HepG2 (cell line): Measurements from ENCODE around the gene DRAP1. TPM values are rescaled to one million over a fixed set of nuclear protein-coding genes. Genes with fewer than 3 reads are reported as not detected.

Experiments used
- BCL3 ChIP-seq: sonication (generic); formaldehyde crosslinking; IDR thresholded peaks from 2 replicates; pipeline ENCODE4 v1.5.1; 2020; ENCODE audit warnings: mild to moderate bottlenecking, missing genetic modification reagents, moderate library complexity
- CAMTA2 ChIP-seq: sonication (generic); formaldehyde crosslinking; IDR thresholded peaks from 2 replicates; pipeline ENCODE4 v1.4.0; 2020; ENCODE audit warnings: mild to moderate bottlenecking, missing genetic modification reagents, borderline replicate concordance
- CBX2 ChIP-seq, 2 experiments: fragments of 200-600 bp in 1 of 2; sonication (generic); formaldehyde crosslinking in 1 of 2; IDR thresholded peaks; 2 replicates each; pipeline versions ENCODE4 v1.7.0 to v1.8.1; 2018 to 2022; ENCODE audit warnings: low read depth in 2 of 2, low read length in 1 of 2, mild to moderate bottlenecking in 1 of 2, missing genetic modification reagents in 1 of 2
- EEA1 ChIP-seq: sonication (generic); formaldehyde crosslinking; IDR thresholded peaks from 2 replicates; pipeline ENCODE4 v1.5.1; 2020; ENCODE audit warnings: mild to moderate bottlenecking, missing genetic modification reagents, borderline replicate concordance
- FOXP1 ChIP-seq, 2 experiments: fragments of 450-650 bp in 1 of 2; IDR thresholded peaks; 2 replicates each; pipeline ENCODE4 v1.6.1; 2017 to 2018; ENCODE audit warnings: antibody characterized with exemption in 1 of 2
- HHEX ChIP-seq: IDR thresholded peaks from 2 replicates; pipeline ENCODE4 v1.6.1; 2016; ENCODE audit warnings: control low read depth
- MIER3 ChIP-seq: IDR thresholded peaks from 2 replicates; pipeline ENCODE4 v1.6.1; 2016; ENCODE audit warnings: missing compliant biosample characterization, borderline replicate concordance
- MLLT10 ChIP-seq: sonication (generic); formaldehyde crosslinking; IDR thresholded peaks from 2 replicates; pipeline ENCODE4 v1.4.0; 2020; ENCODE audit warnings: missing genetic modification reagents
- PHB2 ChIP-seq: fragments of 450-650 bp; IDR thresholded peaks from 2 replicates; pipeline ENCODE4 v1.6.1; 2018; ENCODE audit not compliant: partially characterized antibody
- SOX6 ChIP-seq, 2 experiments: fragments of 450-650 bp in 1 of 2; sonication (generic) in 1 of 2; formaldehyde crosslinking in 1 of 2; IDR thresholded peaks; 2 replicates each; pipeline versions ENCODE4 v1.4.0 to v1.6.1; 2017 to 2020; ENCODE audit warnings: antibody characterized with exemption in 1 of 2, mild to moderate bottlenecking in 1 of 2, missing genetic modification reagents in 1 of 2
- SRY ChIP-seq: sonication (generic); formaldehyde crosslinking; IDR thresholded peaks from 2 replicates; pipeline ENCODE4 v1.8.0; 2022; ENCODE audit warnings: mild to moderate bottlenecking, missing genetic modification reagents
- TAF1 ChIP-seq: sonication (generic); formaldehyde crosslinking; IDR thresholded peaks from 2 replicates; pipeline ENCODE4 v1.4.0; 2020; ENCODE audit warnings: missing genetic modification reagents
- TOE1 ChIP-seq: sonication (generic); formaldehyde crosslinking; IDR thresholded peaks from 2 replicates; pipeline ENCODE4 v1.4.0; 2020; ENCODE audit warnings: mild to moderate bottlenecking, missing genetic modification reagents
- ZBTB42 ChIP-seq: sonication (generic); formaldehyde crosslinking; IDR thresholded peaks from 2 replicates; pipeline ENCODE4 v1.5.0; 2020; ENCODE audit warnings: mild to moderate bottlenecking, missing genetic modification reagents
- ZMYM2 ChIP-seq: sonication (generic); formaldehyde crosslinking; IDR thresholded peaks from 2 replicates; pipeline ENCODE4 v1.8.0; 2022; ENCODE audit warnings: mild to moderate bottlenecking, missing genetic modification reagents
- ZNF17 ChIP-seq: sonication (generic); formaldehyde crosslinking; IDR thresholded peaks from 2 replicates; pipeline ENCODE4 v1.5.0; 2020; ENCODE audit warnings: mild to moderate bottlenecking, missing genetic modification reagents
- ZNF329 ChIP-seq: sonication (generic); formaldehyde crosslinking; IDR thresholded peaks from 2 replicates; pipeline ENCODE4 v1.9.0; 2021; ENCODE audit warnings: low read depth, mild to moderate bottlenecking, missing genetic modification reagents
- ZNF432 ChIP-seq: sonication (generic); formaldehyde crosslinking; IDR thresholded peaks from 2 replicates; pipeline ENCODE4 v1.5.0; 2020; ENCODE audit warnings: missing genetic modification reagents, mild to moderate bottlenecking, borderline replicate concordance
- ZNF451 ChIP-seq: sonication (generic); formaldehyde crosslinking; IDR thresholded peaks from 2 replicates; pipeline ENCODE4 v1.5.0; 2020; ENCODE audit warnings: mild to moderate bottlenecking, missing genetic modification reagents
- ZNF501 ChIP-seq: sonication (generic); formaldehyde crosslinking; IDR thresholded peaks from 2 replicates; pipeline ENCODE4 v1.5.1; 2020; ENCODE audit warnings: mild to moderate bottlenecking, moderate library complexity, missing genetic modification reagents
- ZNF782 ChIP-seq: sonication (generic); formaldehyde crosslinking; IDR thresholded peaks from 2 replicates; pipeline ENCODE4 v1.4.0; 2020; ENCODE audit warnings: missing genetic modification reagents, mild to moderate bottlenecking, borderline replicate concordance
- polyA plus RNA-seq, 8 experiments: library from polyadenylated mRNA; depleted of rRNA in 3 of 8; stranded (reverse) in 7 of 8; unstranded in 1 of 8; fragments of >200 nt; fragmentation: Illumina TruSeq in 4 of 8; extraction: Trizol in 4 of 8; gene quantifications; 2 replicates each; pipeline versions ENCODE4 v1.2.1 to v1.2.3, GENCODE V29; 2011 to 2016; ENCODE audit warnings: low read depth in 4 of 8, missing spikeins in 1 of 8, mixed read lengths in 1 of 8; ENCODE audit not compliant: insufficient read depth in 1 of 8
- total RNA-seq, 5 experiments: library from RNA; depleted of rRNA; stranded (reverse); fragments of >200 nt; fragmentation: Illumina TruSeq; extraction: Trizol; gene quantifications; 2 replicates each; pipeline ENCODE4 v1.2.3, GENCODE V29; 2016; ENCODE audit warnings: low read depth in 1 of 5
- TF ChIP-seq, protein P1 (sequence below): sonication (generic); formaldehyde crosslinking; IDR thresholded peaks from 2 replicates; pipeline ENCODE4 v1.5.1; 2020; ENCODE audit warnings: mild to moderate bottlenecking, missing genetic modification reagents

The DRAP1 gene
- total and polyA plus RNA-seq, 2 of the 13 experiments (the other 11 are each of a cell fraction or from before 2014, with no cell fraction given) = 46.8 to 52.3 TPM

GRCh38 chr11:65899356-65900124 lies 19.7 kb upstream of the DRAP1 start (continued):
- TF ChIP-seq BCL3 (CRISPR knock-in tag) = peak; percentile 86; the same call in 1 of the 2 replicates
- TF ChIP-seq EEA1 (CRISPR knock-in tag) = no peak
- no peak for TF ChIP-seq MIER3 (CRISPR knock-in tag)
- peak; percentile 81; the same call in 1 of the 2 replicates for TF ChIP-seq ZNF501 (CRISPR knock-in tag)
- 0 out of 2 replicates have a peak, but pooled peaks have one; percentile 40 for TF ChIP-seq ZNF451 (CRISPR knock-in tag)
- TF ChIP-seq SOX6 (IDR thresholded peaks at IDR 0.05) = no peak
- no peak for TF ChIP-seq SOX6 (CRISPR knock-in tag; IDR thresholded peaks at IDR 0.05)
- TF ChIP-seq PHB2 = no peak
- no peak for TF ChIP-seq ZNF17 (CRISPR knock-in tag)
- no peak for TF ChIP-seq MLLT10 (CRISPR knock-in tag)
- no peak for TF ChIP-seq ZNF432 (CRISPR knock-in tag)
- TF ChIP-seq, protein P1, sequence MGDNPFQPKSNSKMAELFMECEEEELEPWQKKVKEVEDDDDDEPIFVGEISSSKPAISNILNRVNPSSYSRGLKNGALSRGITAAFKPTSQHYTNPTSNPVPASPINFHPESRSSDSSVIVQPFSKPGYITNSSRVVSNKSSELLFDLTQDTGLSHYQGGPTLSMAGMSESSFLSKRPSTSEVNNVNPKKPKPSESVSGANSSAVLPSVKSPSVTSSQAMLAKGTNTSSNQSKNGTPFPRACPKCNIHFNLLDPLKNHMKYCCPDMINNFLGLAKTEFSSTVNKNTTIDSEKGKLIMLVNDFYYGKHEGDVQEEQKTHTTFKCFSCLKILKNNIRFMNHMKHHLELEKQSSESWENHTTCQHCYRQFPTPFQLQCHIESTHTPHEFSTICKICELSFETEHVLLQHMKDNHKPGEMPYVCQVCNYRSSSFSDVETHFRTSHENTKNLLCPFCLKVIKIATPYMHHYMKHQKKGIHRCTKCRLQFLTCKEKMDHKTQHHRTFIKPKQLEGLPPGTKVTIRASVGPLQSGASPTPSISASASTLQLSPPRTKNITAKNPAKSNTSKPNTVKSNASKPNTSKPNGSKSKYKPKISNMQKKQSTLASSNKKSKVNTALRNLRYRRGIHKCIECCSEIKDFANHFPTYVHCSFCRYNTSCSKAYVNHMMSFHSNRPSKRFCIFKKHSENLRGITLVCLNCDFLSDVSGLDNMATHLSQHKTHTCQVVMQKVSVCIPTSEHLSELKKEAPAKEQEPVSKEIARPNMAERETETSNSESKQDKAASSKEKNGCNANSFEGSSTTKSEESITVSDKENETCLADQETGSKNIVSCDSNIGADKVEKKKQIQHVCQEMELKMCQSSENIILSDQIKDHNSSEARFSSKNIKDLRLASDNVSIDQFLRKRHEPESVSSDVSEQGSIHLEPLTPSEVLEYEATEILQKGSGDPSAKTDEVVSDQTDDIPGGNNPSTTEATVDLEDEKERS (CRISPR knock-in tag) = no peak
- TF ChIP-seq TOE1 = no peak
- no peak for TF ChIP-seq ZNF782 (CRISPR knock-in tag)
- TF ChIP-seq CAMTA2 = peak; percentile 26; the same call in 1 of the 2 replicates
- no peak for TF ChIP-seq FOXP1 (IDR thresholded peaks at IDR 0.05)
- no peak for TF ChIP-seq FOXP1 (CRISPR knock-in tag; IDR thresholded peaks at IDR 0.05)
- TF ChIP-seq CBX2 (IDR thresholded peaks at IDR 0.05; ENCODE audit: low read depth, low read length) = no peak
- no peak; the same call in 1 of the 2 replicates for TF ChIP-seq CBX2 (CRISPR knock-in tag; IDR thresholded peaks at IDR 0.05; ENCODE audit: low read depth)
- TF ChIP-seq TAF1 (CRISPR knock-in tag) = peak; percentile 51
- TF ChIP-seq SRY (CRISPR knock-in tag) = peak; percentile 84
- no peak for TF ChIP-seq HHEX
- peak; percentile 86 for TF ChIP-seq ZMYM2
- TF ChIP-seq ZBTB42 (CRISPR knock-in tag) = no peak; the same call in 1 of the 2 replicates
- TF ChIP-seq ZNF329 (CRISPR knock-in tag) = peak; percentile 68; the same call in 1 of the 2 replicates
